GM21447 (cell line): ENCODE data around the gene UBE3A.

Source experiments
- ATAC-seq: cut with Tn5 transposase; IDR thresholded peaks from one replicate; pipeline ENCODE4 v1.9.1; 2021; ENCODE audit not compliant: unreplicated experiment

Gene UBE3A

GRCh38 chr15:25406846-25407245, 32.0 kb downstream of the UBE3A start:
- no peak for ATAC-seq

GRCh38 chr15:25406261-25406660, 32.6 kb downstream of the UBE3A start:
- no peak for ATAC-seq

GRCh38 chr15:25403771-25404170, 35.1 kb downstream of the UBE3A start:
- no peak for ATAC-seq

GRCh38 chr15:25402342-25402741, 36.5 kb downstream of the UBE3A start:
- no peak for ATAC-seq

GRCh38 chr15:25401501-25401900, 37.3 kb downstream of the UBE3A start:
- ATAC-seq = no peak

GRCh38 chr15:25397100-25397499, 41.7 kb downstream of the UBE3A start:
- no peak for ATAC-seq

- ATAC-seq = no peak
Observed at GRCh38 chr15:25394898-25395297, 43.9 kb downstream of the UBE3A start.

- ATAC-seq = no peak
Observed at GRCh38 chr15:25392806-25393205, 46.0 kb downstream of the UBE3A start.

GRCh38 chr15:25391971-25392721, 46.7 kb downstream of the UBE3A start:
- ATAC-seq = no peak

- no peak for ATAC-seq
Observed at GRCh38 chr15:25385986-25386385, 52.8 kb downstream of the UBE3A start.

GRCh38 chr15:25381579-25381978, 57.2 kb downstream of the UBE3A start:
- ATAC-seq = no peak

GRCh38 chr15:25378501-25378901, 60.3 kb downstream of the UBE3A start:
- ATAC-seq = no peak

- no peak for ATAC-seq
Observed at GRCh38 chr15:25375557-25375956, 63.3 kb downstream of the UBE3A start.

GRCh38 chr15:25374143-25374542, 64.7 kb downstream of the UBE3A start:
- no peak for ATAC-seq

- no peak for ATAC-seq
Observed at GRCh38 chr15:25372298-25372697, 66.5 kb downstream of the UBE3A start.

- no peak for ATAC-seq
Observed at GRCh38 chr15:25368850-25369249, 70.0 kb downstream of the UBE3A start.

GRCh38 chr15:25366058-25366457, 72.8 kb downstream of the UBE3A start:
- ATAC-seq = no peak

- no peak for ATAC-seq
Observed at GRCh38 chr15:25362545-25362944, 76.3 kb downstream of the UBE3A start.

- no peak for ATAC-seq
Observed at GRCh38 chr15:25347707-25348106, 91.1 kb downstream of the UBE3A start.

GRCh38 chr15:25346371-25346770, 92.5 kb downstream of the UBE3A start:
- no peak for ATAC-seq

- no peak for ATAC-seq
Observed at GRCh38 chr15:25345943-25346342, 92.9 kb downstream of the UBE3A start.

- no peak for ATAC-seq
Observed at GRCh38 chr15:25342629-25343028, 96.2 kb downstream of the UBE3A start.

GRCh38 chr15:25339431-25339830, 99.4 kb downstream of the UBE3A start:
- no peak for ATAC-seq
